ENCODE results near the gene C16orf90.
"Not testable (repeated sequence)": the region's sequence is repeated elsewhere in the genome, so short reads cannot be mapped to it uniquely, and the experiment has no call there.

C16orf90 gene

GRCh38 chr16:3495176-3495575, at the start of gene C16orf90:
Gene C16orf90, minus strand, starts transcription at chr16:3495489. Its CDS starts 68 bp downstream, at chr16:3495421.
- DNase-seq (ENCODE audit: low spot score): no peak

GRCh38 chr16:3542601-3543373, 47.5 kb upstream of the C16orf90 start:
- no peak for DNase-seq (ENCODE audit: low spot score)

GRCh38 chr16:3541527-3542155, 46.4 kb upstream of the C16orf90 start:
- no peak for DNase-seq (ENCODE audit: low spot score)

GRCh38 chr16:3538222-3538621, 42.9 kb upstream of the C16orf90 start:
- no peak for DNase-seq (ENCODE audit: low spot score)

GRCh38 chr16:3536851-3537250, 41.6 kb upstream of the C16orf90 start:
- DNase-seq (ENCODE audit: low spot score): no peak

- no peak for DNase-seq (ENCODE audit: low spot score)
Observed at GRCh38 chr16:3536271-3536731, 41.0 kb upstream of the C16orf90 start.

- no peak for DNase-seq (ENCODE audit: low spot score)
Observed at GRCh38 chr16:3534126-3534525, 38.8 kb upstream of the C16orf90 start.

GRCh38 chr16:3532741-3533140, 37.5 kb upstream of the C16orf90 start:
- DNase-seq (ENCODE audit: low spot score): no peak

GRCh38 chr16:3530371-3530914, 35.2 kb upstream of the C16orf90 start:
- no peak for DNase-seq (ENCODE audit: low spot score)

GRCh38 chr16:3529175-3529574, 33.9 kb upstream of the C16orf90 start:
- DNase-seq (ENCODE audit: low spot score): no peak

GRCh38 chr16:3528406-3528805, 33.1 kb upstream of the C16orf90 start:
- DNase-seq (ENCODE audit: low spot score): no peak

GRCh38 chr16:3527216-3527829, 32.0 kb upstream of the C16orf90 start:
- DNase-seq (ENCODE audit: low spot score): not testable (repeated sequence)

GRCh38 chr16:3525951-3526350, 30.7 kb upstream of the C16orf90 start:
- no peak for DNase-seq (ENCODE audit: low spot score)

- no peak for DNase-seq (ENCODE audit: low spot score)
Observed at GRCh38 chr16:3523281-3523680, 28.0 kb upstream of the C16orf90 start.

- no peak for DNase-seq (ENCODE audit: low spot score)
Observed at GRCh38 chr16:3520841-3521240, 25.6 kb upstream of the C16orf90 start.

- no peak for DNase-seq (ENCODE audit: low spot score)
Observed at GRCh38 chr16:3520413-3520812, 25.1 kb upstream of the C16orf90 start.

- no peak for DNase-seq (ENCODE audit: low spot score)
Observed at GRCh38 chr16:3519581-3519980, 24.3 kb upstream of the C16orf90 start.

GRCh38 chr16:3518986-3519348, 23.7 kb upstream of the C16orf90 start:
- no peak for DNase-seq (ENCODE audit: low spot score)

- no peak for DNase-seq (ENCODE audit: low spot score)
Observed at GRCh38 chr16:3518292-3518985, 23.1 kb upstream of the C16orf90 start.

- no peak for DNase-seq (ENCODE audit: low spot score)
Observed at GRCh38 chr16:3515897-3516296, 20.6 kb upstream of the C16orf90 start.

- DNase-seq (ENCODE audit: low spot score): no peak
Observed at GRCh38 chr16:3514621-3515020, 19.3 kb upstream of the C16orf90 start.

- no peak for DNase-seq (ENCODE audit: low spot score)
Observed at GRCh38 chr16:3513892-3514583, 18.7 kb upstream of the C16orf90 start.

Measured in HuH-7 (cell line).